Loucy (cell line): ENCODE data around the gene ARG1.

ENCODE experiments used
- H2AFZ ChIP-seq: fragments of 200-600 bp; sonication (generic); 2 replicates; pipeline ENCODE4 v1.6.0; 2016; ENCODE audit warnings: antibody characterized with exemption, mild to moderate bottlenecking, low read length, moderate library complexity
- H3F3A ChIP-seq: fragments of 200-600 bp; 2 replicates; pipeline ENCODE4 v1.6.0; 2016; ENCODE audit warnings: antibody characterized with exemption, low read depth, mild to moderate bottlenecking
- H3K27me3 ChIP-seq: fragments of 200-600 bp; sonication (generic); 2 replicates; pipeline ENCODE4 v1.6.1; 2014; ENCODE audit warnings: low read length, mild to moderate bottlenecking; ENCODE audit not compliant: insufficient read depth, poor library complexity, severe bottlenecking
- H3K36me3 ChIP-seq: fragments of 200-600 bp; sonication (generic); 2 replicates; pipeline ENCODE4 v1.6.1; 2016; ENCODE audit warnings: low read length; ENCODE audit not compliant: insufficient read depth
- H3K4me1 ChIP-seq: fragments of 200-600 bp; sonication (generic); 2 replicates; pipeline ENCODE4 v1.5.1; 2014; ENCODE audit warnings: low read length, mild to moderate bottlenecking; ENCODE audit not compliant: insufficient read depth, poor library complexity, severe bottlenecking
- H3K4me2 ChIP-seq: fragments of 200-600 bp; sonication (generic); 2 replicates; pipeline ENCODE4 v1.6.0; 2014; ENCODE audit warnings: antibody characterized with exemption, low read length, low read depth, mild to moderate bottlenecking; ENCODE audit not compliant: poor library complexity, severe bottlenecking
- H3K4me3 ChIP-seq: fragments of 200-600 bp; sonication (generic); 2 replicates; pipeline ENCODE4 v1.5.1; 2014; ENCODE audit warnings: low read length, mild to moderate bottlenecking, mixed read lengths; ENCODE audit not compliant: poor library complexity, severe bottlenecking
- H3K79me2 ChIP-seq: fragments of 200-600 bp; sonication (generic); 2 replicates; pipeline ENCODE4 v1.6.1; 2014; ENCODE audit warnings: low read length; ENCODE audit not compliant: insufficient read depth
- H3K9ac ChIP-seq: fragments of 200-600 bp; sonication (generic); 2 replicates; pipeline ENCODE4 v1.6.0; 2014; ENCODE audit warnings: mild to moderate bottlenecking, low read depth, low read length, moderate library complexity; ENCODE audit not compliant: poor library complexity, severe bottlenecking
- H3K9me2 ChIP-seq: fragments of 200-600 bp; sonication (generic); replicated peaks from 2 replicates; pipeline ENCODE4 v1.6.1; 2016; ENCODE audit warnings: low read depth, low read length, mixed read lengths
- H3K9me3 ChIP-seq: fragments of 200-600 bp; sonication (generic); 2 replicates; pipeline ENCODE4 v1.6.1; 2014; ENCODE audit warnings: mild to moderate bottlenecking, antibody characterized with exemption, low read length, low read depth; ENCODE audit not compliant: insufficient read depth
- H4K20me1 ChIP-seq: fragments of 200-600 bp; sonication (generic); 2 replicates; pipeline ENCODE4 v1.6.0; 2014; ENCODE audit warnings: antibody characterized with exemption, low read length, mild to moderate bottlenecking; ENCODE audit not compliant: insufficient read depth, poor library complexity, severe bottlenecking
- EZH2phosphoT487 ChIP-seq: fragments of 200-600 bp; IDR thresholded peaks from 2 replicates; pipeline ENCODE4 v1.6.1; 2018; ENCODE audit warnings: antibody characterized with exemption, mild to moderate bottlenecking, moderate library complexity, borderline replicate concordance
- TF ChIP-seq, protein P1 (sequence below): fragments of 200-600 bp; sonication (generic); conservative IDR thresholded peaks from 2 replicates; pipeline ENCODE4 v1.5.1; 2014; ENCODE audit warnings: mild to moderate bottlenecking, antibody characterized with exemption, low read length

ARG1 gene

DNA sequence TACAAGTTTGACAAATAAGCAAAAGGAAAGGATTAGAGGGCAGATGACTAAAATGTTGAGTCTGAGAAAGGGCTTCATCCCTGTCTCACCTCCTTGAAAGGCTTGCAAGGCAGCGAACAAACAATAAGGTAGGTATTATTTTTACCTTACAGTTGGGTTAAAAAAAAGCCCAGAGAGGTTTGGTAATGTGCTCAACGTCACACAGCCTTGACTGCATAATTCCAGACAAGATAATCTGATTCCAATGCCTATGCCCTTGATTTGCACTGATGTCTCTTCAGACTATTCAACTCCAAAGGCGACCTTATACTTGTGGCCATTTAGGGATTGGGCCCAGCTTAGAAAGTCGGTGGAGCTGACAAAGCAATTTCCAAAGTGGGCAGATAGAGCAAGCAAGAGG, 1.7 kb downstream of the ARG1 start:
- H2AFZ ChIP-seq, result no peak overlapping the region
- H3K27me3 ChIP-seq, result no peaks in the 10 kb centered on the region
- no peak for TF ChIP-seq EZH2phosphoT487
- TF ChIP-seq, protein P1, sequence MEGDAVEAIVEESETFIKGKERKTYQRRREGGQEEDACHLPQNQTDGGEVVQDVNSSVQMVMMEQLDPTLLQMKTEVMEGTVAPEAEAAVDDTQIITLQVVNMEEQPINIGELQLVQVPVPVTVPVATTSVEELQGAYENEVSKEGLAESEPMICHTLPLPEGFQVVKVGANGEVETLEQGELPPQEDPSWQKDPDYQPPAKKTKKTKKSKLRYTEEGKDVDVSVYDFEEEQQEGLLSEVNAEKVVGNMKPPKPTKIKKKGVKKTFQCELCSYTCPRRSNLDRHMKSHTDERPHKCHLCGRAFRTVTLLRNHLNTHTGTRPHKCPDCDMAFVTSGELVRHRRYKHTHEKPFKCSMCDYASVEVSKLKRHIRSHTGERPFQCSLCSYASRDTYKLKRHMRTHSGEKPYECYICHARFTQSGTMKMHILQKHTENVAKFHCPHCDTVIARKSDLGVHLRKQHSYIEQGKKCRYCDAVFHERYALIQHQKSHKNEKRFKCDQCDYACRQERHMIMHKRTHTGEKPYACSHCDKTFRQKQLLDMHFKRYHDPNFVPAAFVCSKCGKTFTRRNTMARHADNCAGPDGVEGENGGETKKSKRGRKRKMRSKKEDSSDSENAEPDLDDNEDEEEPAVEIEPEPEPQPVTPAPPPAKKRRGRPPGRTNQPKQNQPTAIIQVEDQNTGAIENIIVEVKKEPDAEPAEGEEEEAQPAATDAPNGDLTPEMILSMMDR, result no peak
- no peak overlapping the region for H3K9ac ChIP-seq
- no peak overlapping the region for H3K4me2 ChIP-seq
- no peaks in the 10 kb centered on the region for H3F3A ChIP-seq
- H3K9me3 ChIP-seq, result no peaks in the 10 kb centered on the region
- H3K36me3 ChIP-seq, result peaks cover 7% of the 10 kb centered on the region
- H3K4me1 ChIP-seq, result no peaks in the 10 kb centered on the region
- no peak overlapping the region for H3K4me3 ChIP-seq
- no peaks in the 10 kb centered on the region for H4K20me1 ChIP-seq
- H3K9me2 ChIP-seq, result no peaks in the 10 kb centered on the region
- no peaks in the 10 kb centered on the region for H3K79me2 ChIP-seq

DNA sequence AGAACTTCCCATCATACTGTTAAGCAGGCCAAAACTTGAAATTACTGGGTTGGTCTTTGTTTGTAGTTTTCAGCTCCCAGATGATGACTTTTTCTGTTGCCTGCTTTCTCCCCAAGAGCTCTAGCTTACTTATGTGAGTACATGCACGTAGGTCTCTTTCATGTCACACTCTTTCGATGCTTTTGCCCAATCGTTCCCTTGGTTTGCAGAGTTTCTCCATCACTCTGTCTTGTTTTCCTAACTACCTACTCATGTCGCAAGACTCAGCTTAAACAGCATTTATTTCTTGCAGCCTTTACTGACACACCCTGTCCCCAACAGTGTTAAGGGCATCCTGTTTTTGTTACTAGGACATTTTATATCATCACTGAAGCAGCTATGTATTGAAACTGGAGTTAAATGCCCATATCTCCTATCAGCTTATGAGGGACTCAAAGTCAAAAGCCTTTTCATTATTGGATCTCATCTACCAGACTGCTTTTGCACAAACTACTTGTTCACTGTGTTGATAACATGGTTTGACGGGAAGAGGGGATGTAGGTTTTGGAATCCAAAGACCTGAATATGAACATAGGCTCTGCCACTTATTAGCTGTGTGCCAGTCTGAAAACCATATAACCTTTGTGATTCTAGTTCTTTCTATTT, 2.9 kb downstream of the ARG1 start:
- H3K4me2 ChIP-seq, result no peak overlapping the region
- no peak overlapping the region for H2AFZ ChIP-seq
- no peaks in the 10 kb centered on the region for H3K79me2 ChIP-seq
- H3F3A ChIP-seq, result no peaks in the 10 kb centered on the region
- no peaks in the 10 kb centered on the region for H3K4me1 ChIP-seq
- no peaks in the 10 kb centered on the region for H3K9me3 ChIP-seq
- H3K4me3 ChIP-seq, result no peak overlapping the region
- H3K9me2 ChIP-seq, result no peaks in the 10 kb centered on the region
- H4K20me1 ChIP-seq, result no peaks in the 10 kb centered on the region
- H3K27me3 ChIP-seq, result no peaks in the 10 kb centered on the region
- peaks cover 20% of the 10 kb centered on the region for H3K36me3 ChIP-seq
- TF ChIP-seq, protein P1, result no peak
- no peak for TF ChIP-seq EZH2phosphoT487
- no peak overlapping the region for H3K9ac ChIP-seq

DNA sequence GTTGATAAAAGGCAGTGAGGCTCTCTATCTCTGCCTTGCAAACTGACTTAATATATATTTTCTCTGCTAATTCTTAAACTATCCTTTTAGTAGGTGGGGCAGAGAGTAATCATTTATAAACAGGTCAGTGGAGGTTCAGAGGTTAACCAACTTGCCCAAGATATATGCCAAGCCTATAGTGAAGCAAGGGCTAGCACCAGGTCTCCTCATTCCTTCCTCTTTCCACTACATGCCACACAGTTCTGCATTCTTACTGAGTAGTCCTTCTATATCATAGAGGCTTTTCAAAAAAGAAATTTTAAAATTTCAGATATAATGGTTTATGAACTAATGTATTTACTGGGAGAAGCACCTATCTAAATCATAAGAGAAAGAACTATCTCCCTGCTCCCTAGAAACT, 8.5 kb downstream of the ARG1 start:
- no peaks in the 10 kb centered on the region for H3K4me1 ChIP-seq
- H3K79me2 ChIP-seq, result no peaks in the 10 kb centered on the region
- no peaks in the 10 kb centered on the region for H3K27me3 ChIP-seq
- no peaks in the 10 kb centered on the region for H3K9me2 ChIP-seq
- no peak for TF ChIP-seq EZH2phosphoT487
- TF ChIP-seq, protein P1, result no peak
- no peak overlapping the region for H2AFZ ChIP-seq
- H3K4me3 ChIP-seq, result no peak overlapping the region
- H3F3A ChIP-seq, result no peaks in the 10 kb centered on the region
- H3K4me2 ChIP-seq, result no peak overlapping the region
- H3K9me3 ChIP-seq, result no peaks in the 10 kb centered on the region
- H3K36me3 ChIP-seq, result peaks cover 60% of the 10 kb centered on the region
- H4K20me1 ChIP-seq, result no peaks in the 10 kb centered on the region
- no peak overlapping the region for H3K9ac ChIP-seq
